PC-9 (cell line): ENCODE results near the gene UBR1.

Source experiments
- EZH2 ChIP-seq: fragments of 200-600 bp; sonication (generic); IDR thresholded peaks from 2 replicates; pipeline ENCODE4 v1.8.0; 2017; ENCODE audit warnings: antibody characterized with exemption, low read depth
- TF ChIP-seq, protein P1 (sequence below): fragments of 200-600 bp; sonication (generic); conservative IDR thresholded peaks from 2 replicates; pipeline ENCODE4 v1.6.1; 2017; ENCODE audit warnings: mixed run types, antibody characterized with exemption, mild to moderate bottlenecking, moderate library complexity

GRCh38 chr15:43100971-43101370, 4.9 kb downstream of the UBR1 start:
- TF ChIP-seq, protein P1, sequence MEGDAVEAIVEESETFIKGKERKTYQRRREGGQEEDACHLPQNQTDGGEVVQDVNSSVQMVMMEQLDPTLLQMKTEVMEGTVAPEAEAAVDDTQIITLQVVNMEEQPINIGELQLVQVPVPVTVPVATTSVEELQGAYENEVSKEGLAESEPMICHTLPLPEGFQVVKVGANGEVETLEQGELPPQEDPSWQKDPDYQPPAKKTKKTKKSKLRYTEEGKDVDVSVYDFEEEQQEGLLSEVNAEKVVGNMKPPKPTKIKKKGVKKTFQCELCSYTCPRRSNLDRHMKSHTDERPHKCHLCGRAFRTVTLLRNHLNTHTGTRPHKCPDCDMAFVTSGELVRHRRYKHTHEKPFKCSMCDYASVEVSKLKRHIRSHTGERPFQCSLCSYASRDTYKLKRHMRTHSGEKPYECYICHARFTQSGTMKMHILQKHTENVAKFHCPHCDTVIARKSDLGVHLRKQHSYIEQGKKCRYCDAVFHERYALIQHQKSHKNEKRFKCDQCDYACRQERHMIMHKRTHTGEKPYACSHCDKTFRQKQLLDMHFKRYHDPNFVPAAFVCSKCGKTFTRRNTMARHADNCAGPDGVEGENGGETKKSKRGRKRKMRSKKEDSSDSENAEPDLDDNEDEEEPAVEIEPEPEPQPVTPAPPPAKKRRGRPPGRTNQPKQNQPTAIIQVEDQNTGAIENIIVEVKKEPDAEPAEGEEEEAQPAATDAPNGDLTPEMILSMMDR, result no peak
- TF ChIP-seq EZH2, result no peak
